NT2/D1 (cell line): ENCODE data around the gene BTG1.

Experiments used
- YY1 ChIP-seq: IDR thresholded peaks from 2 replicates; pipeline ENCODE4 v1.6.1; 2011; ENCODE audit not compliant: insufficient read length, insufficient read depth
- ZNF274 ChIP-seq: IDR thresholded peaks from 2 replicates; pipeline ENCODE4 v1.6.1; 2011; ENCODE audit warnings: mild to moderate bottlenecking, low read depth, low read length

GRCh38 chr12:92139634-92140150 is 6.0 kb downstream of the BTG1 start:
- TF ChIP-seq YY1 (no peak), ZNF274 (no peak)
